ENCODE data around the gene IREB2. TPM values are rescaled to one million over a fixed set of nuclear protein-coding genes. Genes with fewer than 3 reads are reported as not detected.

The IREB2 gene
- polyA plus RNA-seq (2013, experiment 1 of 2), result 32.6 TPM
- 34.8 TPM for polyA plus RNA-seq (2013, experiment 2 of 2)

GRCh38 chr15:78437762-78438618 lies at the start of gene IREB2:
Gene IREB2, plus strand, starts transcription at chr15:78438216. Its CDS starts 122 bp downstream, at chr15:78438338.
- peak within 1 kb of the TSS; percentile 99 for H3K9ac ChIP-seq (ENCODE audit: low read depth, low read length, poor library complexity)
- H3K36me3 ChIP-seq (replicated peaks in 1 of 2; ENCODE audit: control insufficient read depth in 2 of 2, insufficient read depth in 2 of 2, low read length in 2 of 2), result peaks cover 6 to 38% of the 10 kb centered on the region in 2 donors
- peak within 1 kb of the TSS; percentile 88 for H2AFZ ChIP-seq (ENCODE audit: low read length)
- H2BK120ac ChIP-seq (ENCODE audit: low read depth, low read length), result no peak within 1 kb of the TSS
- peaks cover 5% of the 10 kb centered on the region for H3K79me1 ChIP-seq (ENCODE audit: low read depth, low read length)
- WGBS, 2 donors (ENCODE audit: extremely low coverage in 2 of 2, insufficient read length in 2 of 2, insufficient replicate concordance in 1 of 2), result no CpG with 5 or more reads among the region's 78 CpGs
- H3K23ac ChIP-seq (ENCODE audit: low read depth, low read length, poor library complexity), result peak within 1 kb of the TSS; percentile 87
- peak within 1 kb of the TSS; percentile 71 for H3K14ac ChIP-seq (ENCODE audit: low read length)
- H3K27me3 ChIP-seq (ENCODE audit: control insufficient read depth in 3 of 3, insufficient read depth in 3 of 3, low read depth in 1 of 3, low read length in 3 of 3), result no peaks in the 10 kb centered on the region
- peak within 1 kb of the TSS; percentile 84 for H3K4ac ChIP-seq (ENCODE audit: low read length)
- no peak within 1 kb of the TSS for H4K8ac ChIP-seq (ENCODE audit: low read depth, low read length)
- H4K91ac ChIP-seq (ENCODE audit: low read depth, low read length, poor library complexity), result peak within 1 kb of the TSS; percentile 94
- peak within 1 kb of the TSS; percentile 49 for H2BK15ac ChIP-seq (ENCODE audit: low read length)
- peak within 1 kb of the TSS; percentile 97 for H2AK5ac ChIP-seq (ENCODE audit: low read depth, low read length)
- H3K4me3 ChIP-seq (ENCODE audit: low read length in 2 of 2), result peak within 1 kb of the TSS; percentile 94 to 97
- peak within 1 kb of the TSS; percentile 62 for H2BK5ac ChIP-seq (ENCODE audit: low read length)
- H3K18ac ChIP-seq (ENCODE audit: low read length), result peak within 1 kb of the TSS; percentile 95
- peak within 1 kb of the TSS; percentile 94 for H3K4me2 ChIP-seq (ENCODE audit: insufficient read depth, low read length, poor library complexity, severe bottlenecking)
- DNase-seq (ENCODE audit: low spot score), result peak; percentile 99
- H3K4me1 ChIP-seq (ENCODE audit: control insufficient read depth in 2 of 2, insufficient read depth in 1 of 2, low read depth in 1 of 2, low read length in 2 of 2), result peaks cover 0 to 13% of the 10 kb centered on the region in 2 donors
- peak within 1 kb of the TSS; percentile 90 for H2BK12ac ChIP-seq (ENCODE audit: low read length)
- H3K9me3 ChIP-seq (replicated peaks in 1 of 2; ENCODE audit: control insufficient read depth in 2 of 2, insufficient read depth in 1 of 2, low read depth in 1 of 2, low read length in 2 of 2), result no peaks in the 10 kb centered on the region
- peak within 1 kb of the TSS; percentile 87 for H3K27ac ChIP-seq (replicated peaks; ENCODE audit: low read length)

- H3K79me1 ChIP-seq (ENCODE audit: low read depth, low read length), result no peaks in the 10 kb centered on the region
- no peak overlapping the region for H2BK12ac ChIP-seq (ENCODE audit: low read length)
- no CpG with 5 or more reads among the region's 12 CpGs for WGBS, 2 donors (ENCODE audit: extremely low coverage in 2 of 2, insufficient read length in 2 of 2, insufficient replicate concordance in 1 of 2)
- peak overlapping the region; percentile 15 for H3K18ac ChIP-seq (ENCODE audit: low read length)
- H3K23ac ChIP-seq (ENCODE audit: low read depth, low read length, poor library complexity), result no peak overlapping the region
- no peak overlapping the region for H3K4me2 ChIP-seq (ENCODE audit: insufficient read depth, low read length, poor library complexity, severe bottlenecking)
- no peaks in the 10 kb centered on the region for H3K27me3 ChIP-seq (ENCODE audit: control insufficient read depth in 3 of 3, insufficient read depth in 3 of 3, low read depth in 1 of 3, low read length in 3 of 3)
- no peak overlapping the region for H3K27ac ChIP-seq (replicated peaks; ENCODE audit: low read length)
- no peak overlapping the region for H4K91ac ChIP-seq (ENCODE audit: low read depth, low read length, poor library complexity)
- H3K9me3 ChIP-seq (replicated peaks in 1 of 2; ENCODE audit: control insufficient read depth in 2 of 2, insufficient read depth in 1 of 2, low read depth in 1 of 2, low read length in 2 of 2), result no peaks in the 10 kb centered on the region
- H2BK15ac ChIP-seq (ENCODE audit: low read length), result no peak overlapping the region
- H3K14ac ChIP-seq (ENCODE audit: low read length), result no peak overlapping the region
- H4K8ac ChIP-seq (ENCODE audit: low read depth, low read length), result no peak overlapping the region
- no peak overlapping the region for H2BK120ac ChIP-seq (ENCODE audit: low read depth, low read length)
- peaks cover 7 to 17% of the 10 kb centered on the region in 2 donors for H3K4me1 ChIP-seq (ENCODE audit: control insufficient read depth in 2 of 2, insufficient read depth in 1 of 2, low read depth in 1 of 2, low read length in 2 of 2)
- no peaks in the 10 kb centered on the region for H3K36me3 ChIP-seq (replicated peaks in 1 of 2; ENCODE audit: control insufficient read depth in 2 of 2, insufficient read depth in 2 of 2, low read length in 2 of 2)
- no peak overlapping the region for H3K4ac ChIP-seq (ENCODE audit: low read length)
- H2AFZ ChIP-seq (ENCODE audit: low read length), result peak overlapping the region; percentile 83
- no peak overlapping the region for H2AK5ac ChIP-seq (ENCODE audit: low read depth, low read length)
- DNase-seq (ENCODE audit: low spot score), result no peak
- no peak overlapping the region for H3K9ac ChIP-seq (ENCODE audit: low read depth, low read length, poor library complexity)
- H3K4me3 ChIP-seq (ENCODE audit: low read length in 2 of 2), result no peak overlapping the region
- H2BK5ac ChIP-seq (ENCODE audit: low read length), result no peak overlapping the region
Measured at GRCh38 chr15:78388865-78389264, 49.2 kb upstream of the IREB2 start.

GRCh38 chr15:78389322-78389721 lies 48.7 kb upstream of the IREB2 start:
- WGBS, 2 donors (ENCODE audit: extremely low coverage in 2 of 2, insufficient read length in 2 of 2, insufficient replicate concordance in 1 of 2), result no CpG with 5 or more reads among the region's 7 CpGs
- Histone ChIP-seq H3K27me3 (ENCODE audit: control insufficient read depth in 3 of 3, insufficient read depth in 3 of 3, low read depth in 1 of 3, low read length in 3 of 3) (no peaks in the 10 kb centered on the region), H4K91ac (ENCODE audit: low read depth, low read length, poor library complexity) (no peak overlapping the region), H3K9me3 (replicated peaks in 1 of 2; ENCODE audit: control insufficient read depth in 2 of 2, insufficient read depth in 1 of 2, low read depth in 1 of 2, low read length in 2 of 2) (no peaks in the 10 kb centered on the region), H2BK5ac (ENCODE audit: low read length) (no peak overlapping the region), H3K18ac (ENCODE audit: low read length) (peak overlapping the region; percentile 29), H2AFZ (ENCODE audit: low read length) (peak overlapping the region; percentile 83), H4K8ac (ENCODE audit: low read depth, low read length) (no peak overlapping the region), H3K4me1 (ENCODE audit: control insufficient read depth in 2 of 2, insufficient read depth in 1 of 2, low read depth in 1 of 2, low read length in 2 of 2) (peaks cover 7 to 17% of the 10 kb centered on the region in 2 donors), H2BK15ac (ENCODE audit: low read length) (no peak overlapping the region), H3K9ac (ENCODE audit: low read depth, low read length, poor library complexity) (no peak overlapping the region), H2BK12ac (ENCODE audit: low read length) (no peak overlapping the region), H3K4me2 (ENCODE audit: insufficient read depth, low read length, poor library complexity, severe bottlenecking) (no peak overlapping the region), H3K4ac (ENCODE audit: low read length) (no peak overlapping the region), H3K79me1 (ENCODE audit: low read depth, low read length) (no peaks in the 10 kb centered on the region), H3K4me3 (ENCODE audit: low read length in 2 of 2) (no peak overlapping the region), H3K23ac (ENCODE audit: low read depth, low read length, poor library complexity) (no peak overlapping the region), H2BK120ac (ENCODE audit: low read depth, low read length) (no peak overlapping the region), H3K36me3 (replicated peaks in 1 of 2; ENCODE audit: control insufficient read depth in 2 of 2, insufficient read depth in 2 of 2, low read length in 2 of 2) (no peaks in the 10 kb centered on the region), H3K14ac (ENCODE audit: low read length) (no peak overlapping the region), H2AK5ac (ENCODE audit: low read depth, low read length) (no peak overlapping the region), H3K27ac (replicated peaks; ENCODE audit: low read length) (no peak overlapping the region)
- DNase-seq (ENCODE audit: low spot score), result no peak

- WGBS, 2 donors (ENCODE audit: extremely low coverage in 2 of 2, insufficient read length in 2 of 2, insufficient replicate concordance in 1 of 2), result no CpG with 5 or more reads among the region's 2 CpGs
- H3K18ac ChIP-seq (ENCODE audit: low read length), result peak overlapping the region; percentile 29
Measured at GRCh38 chr15:78389738-78390137, 48.3 kb upstream of the IREB2 start.

More at GRCh38 chr15:78389738-78390137, 48.3 kb upstream of the IREB2 start:
- Histone ChIP-seq H3K27me3 (ENCODE audit: control insufficient read depth in 3 of 3, insufficient read depth in 3 of 3, low read depth in 1 of 3, low read length in 3 of 3) (no peaks in the 10 kb centered on the region), H4K91ac (ENCODE audit: low read depth, low read length, poor library complexity) (no peak overlapping the region), H2BK120ac (ENCODE audit: low read depth, low read length) (no peak overlapping the region), H2BK12ac (ENCODE audit: low read length) (no peak overlapping the region), H3K14ac (ENCODE audit: low read length) (no peak overlapping the region), H2AFZ (ENCODE audit: low read length) (peak overlapping the region; percentile 83), H3K4ac (ENCODE audit: low read length) (no peak overlapping the region), H3K27ac (replicated peaks; ENCODE audit: low read length) (no peak overlapping the region), H3K79me1 (ENCODE audit: low read depth, low read length) (no peaks in the 10 kb centered on the region), H2BK5ac (ENCODE audit: low read length) (no peak overlapping the region), H3K4me2 (ENCODE audit: insufficient read depth, low read length, poor library complexity, severe bottlenecking) (no peak overlapping the region), H2BK15ac (ENCODE audit: low read length) (no peak overlapping the region), H3K4me1 (ENCODE audit: control insufficient read depth in 2 of 2, insufficient read depth in 1 of 2, low read depth in 1 of 2, low read length in 2 of 2) (peaks cover 7 to 17% of the 10 kb centered on the region in 2 donors), H3K4me3 (ENCODE audit: low read length in 2 of 2) (no peak overlapping the region), H3K9me3 (replicated peaks in 1 of 2; ENCODE audit: control insufficient read depth in 2 of 2, insufficient read depth in 1 of 2, low read depth in 1 of 2, low read length in 2 of 2) (no peaks in the 10 kb centered on the region), H2AK5ac (ENCODE audit: low read depth, low read length) (no peak overlapping the region), H4K8ac (ENCODE audit: low read depth, low read length) (no peak overlapping the region), H3K23ac (ENCODE audit: low read depth, low read length, poor library complexity) (no peak overlapping the region), H3K36me3 (replicated peaks in 1 of 2; ENCODE audit: control insufficient read depth in 2 of 2, insufficient read depth in 2 of 2, low read length in 2 of 2) (no peaks in the 10 kb centered on the region), H3K9ac (ENCODE audit: low read depth, low read length, poor library complexity) (no peak overlapping the region)
- no peak for DNase-seq (ENCODE audit: low spot score)

Measured in neuronal stem cell (in vitro differentiated cells).